HG03354 (cell line): ENCODE data around the gene TAC3.
"Not testable (repeated sequence)": the region's sequence is repeated elsewhere in the genome, so short reads cannot be mapped to it uniquely, and the experiment has no call there.

Source experiments
- ATAC-seq: cut with Tn5 transposase; IDR thresholded peaks from one replicate; pipeline ENCODE4 v1.9.1; 2021; ENCODE audit warnings: mild to moderate bottlenecking; ENCODE audit not compliant: unreplicated experiment, poor library complexity, severe bottlenecking

Gene TAC3

GRCh38 chr12:56989861-56990610, 26.3 kb downstream of the TAC3 start:
- ATAC-seq, result no peak

DNA sequence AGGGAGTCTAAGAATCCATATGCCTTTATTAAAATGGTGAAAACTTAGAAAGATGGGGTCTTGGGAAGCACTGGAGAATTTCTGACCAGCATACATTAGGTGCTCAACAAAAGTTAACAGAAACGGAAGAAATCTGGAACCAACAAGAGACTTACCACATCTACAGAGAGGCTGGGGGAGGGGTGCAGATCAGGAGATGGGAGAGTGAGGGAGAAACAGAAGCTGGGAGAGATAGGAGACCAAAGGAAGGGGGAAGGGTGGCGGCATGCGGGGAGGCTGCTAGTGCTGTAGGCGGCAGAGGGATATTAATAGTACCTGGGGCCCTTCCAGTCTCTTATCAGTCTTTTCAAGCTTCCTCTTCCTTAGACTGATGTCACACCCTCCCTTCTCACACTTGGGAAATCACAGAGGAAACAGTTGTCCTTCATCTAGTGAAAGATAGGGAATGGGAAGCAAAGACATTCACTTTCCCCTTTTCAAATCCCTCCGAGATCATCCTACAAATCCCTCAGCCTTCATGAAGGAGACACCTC, 28.1 kb downstream of the TAC3 start:
- ATAC-seq, result no peak

- ATAC-seq, result peak; percentile 68
These were observed 28.7 kb downstream of the TAC3 start for GRCh38 chr12:56987551-56988053.

DNA sequence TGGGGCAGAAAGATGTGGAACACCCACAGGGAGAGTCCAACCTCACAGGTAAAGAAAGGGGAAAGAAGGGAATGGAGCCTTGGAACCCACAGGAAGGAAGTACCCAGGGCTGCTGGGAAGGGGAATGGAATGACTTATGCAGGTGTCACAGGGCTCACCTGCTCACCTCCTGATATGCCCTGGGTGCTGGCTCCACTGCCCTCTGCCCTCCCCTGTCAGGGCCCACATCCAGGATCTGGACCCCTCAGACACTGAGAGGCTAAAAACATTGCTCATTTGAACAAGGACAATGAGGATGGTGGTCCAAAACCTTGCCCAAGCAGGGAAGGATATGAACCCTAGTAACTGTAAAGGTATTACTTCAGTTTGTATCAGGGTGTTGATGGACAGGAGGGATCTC, 29.3 kb downstream of the TAC3 start:
- ATAC-seq, result no peak

DNA sequence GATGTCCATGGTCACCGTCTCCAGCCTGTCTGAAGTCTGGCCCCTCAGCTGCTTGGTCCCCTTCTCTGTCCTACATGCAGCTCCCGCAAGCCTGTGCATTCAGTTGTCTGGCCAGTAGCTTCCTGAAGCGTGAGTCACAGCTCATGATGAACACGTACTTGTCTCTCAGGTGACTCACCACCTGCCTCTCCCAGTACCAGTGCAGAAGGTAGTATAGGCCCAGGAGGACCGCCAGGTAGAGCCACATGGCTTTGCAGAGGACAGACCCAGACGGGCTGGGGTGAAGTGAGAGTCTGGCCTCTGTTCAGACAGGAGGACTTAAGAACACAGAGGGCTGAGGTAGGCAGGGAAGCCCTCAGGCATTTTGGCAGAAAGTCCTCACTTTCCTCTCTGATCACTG, 30.6 kb downstream of the TAC3 start:
- ATAC-seq, result not testable (repeated sequence)

DNA sequence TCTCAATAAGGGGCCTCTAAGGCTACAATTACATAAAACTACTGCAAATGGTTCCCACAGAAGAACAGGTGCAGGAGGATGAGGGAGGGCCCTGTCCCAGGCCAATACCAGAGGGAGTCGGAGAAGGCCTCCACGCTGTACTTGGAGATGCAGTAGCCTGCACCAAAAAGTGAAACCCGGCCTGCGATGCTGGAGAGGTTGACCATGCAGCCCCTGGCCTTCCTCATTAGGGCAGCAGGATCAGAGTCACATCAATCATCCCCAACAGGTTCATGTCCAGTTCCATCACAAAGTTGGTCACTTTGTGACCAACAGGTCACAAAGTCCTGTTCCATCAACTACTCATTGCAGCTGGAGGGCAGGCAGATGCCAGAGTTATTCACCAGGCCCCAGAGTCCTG, 32.9 kb downstream of the TAC3 start:
- ATAC-seq, result no peak

DNA sequence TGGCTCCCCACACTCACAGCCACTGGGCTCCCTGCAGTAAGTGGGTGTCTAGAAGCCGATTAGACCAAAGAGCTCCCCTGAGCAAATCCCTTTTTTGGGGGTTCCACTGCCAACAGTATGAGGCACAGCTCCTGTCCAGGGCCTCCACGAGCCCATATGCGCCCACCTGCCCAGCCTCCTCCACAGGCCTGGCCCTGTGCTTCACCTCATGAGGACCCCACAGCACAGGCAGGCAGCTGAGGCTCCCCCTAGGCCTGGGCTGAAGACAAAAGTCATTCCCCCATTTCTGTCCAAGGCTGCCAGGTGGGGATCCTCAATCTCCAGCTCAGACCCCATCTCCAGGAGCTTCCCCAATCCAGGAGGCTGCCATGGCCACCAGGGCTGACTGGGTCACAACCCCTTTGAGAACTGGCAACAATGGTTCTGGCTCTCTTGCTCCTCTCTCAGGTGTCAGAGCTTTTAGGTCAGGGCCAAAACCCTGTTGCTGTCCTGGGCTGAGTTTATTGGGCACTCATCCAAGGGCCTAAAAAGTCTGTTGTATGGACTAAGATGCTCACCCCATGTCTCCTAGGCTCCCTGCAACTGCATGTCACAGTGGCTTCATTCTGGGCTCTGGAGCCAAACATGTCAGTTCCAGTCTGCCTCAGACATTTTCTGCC, 33.6 kb downstream of the TAC3 start:
- ATAC-seq, result not testable (repeated sequence)

DNA sequence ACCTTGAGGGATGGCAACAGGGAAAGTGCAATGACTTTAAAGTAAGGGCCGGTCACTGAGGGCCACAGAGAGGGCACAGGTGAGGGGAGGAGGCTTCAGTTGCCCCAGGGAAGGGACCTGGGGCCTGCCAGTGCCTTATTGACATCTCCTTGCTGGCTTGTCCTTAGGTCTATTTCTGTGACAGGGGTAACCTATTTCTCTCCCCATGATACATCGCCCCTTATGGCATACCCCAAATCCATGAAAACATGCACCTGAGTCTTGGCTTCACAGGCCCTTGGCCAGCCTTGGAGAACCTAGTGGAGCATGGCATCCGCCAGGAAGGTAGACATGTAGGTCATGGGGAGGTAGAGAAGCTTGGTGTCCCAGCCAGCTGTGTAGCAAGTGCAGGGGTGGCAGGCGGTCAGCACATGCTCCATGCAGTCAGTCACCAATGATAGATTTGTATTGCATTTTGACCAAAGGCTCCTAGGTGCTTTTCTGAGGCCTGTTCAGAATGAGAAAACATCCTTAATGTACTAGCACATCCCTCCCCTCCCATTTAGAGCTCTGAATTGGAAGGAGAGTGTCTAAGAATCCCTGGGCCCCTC, 35.3 kb downstream of the TAC3 start:
- ATAC-seq, result no peak

DNA sequence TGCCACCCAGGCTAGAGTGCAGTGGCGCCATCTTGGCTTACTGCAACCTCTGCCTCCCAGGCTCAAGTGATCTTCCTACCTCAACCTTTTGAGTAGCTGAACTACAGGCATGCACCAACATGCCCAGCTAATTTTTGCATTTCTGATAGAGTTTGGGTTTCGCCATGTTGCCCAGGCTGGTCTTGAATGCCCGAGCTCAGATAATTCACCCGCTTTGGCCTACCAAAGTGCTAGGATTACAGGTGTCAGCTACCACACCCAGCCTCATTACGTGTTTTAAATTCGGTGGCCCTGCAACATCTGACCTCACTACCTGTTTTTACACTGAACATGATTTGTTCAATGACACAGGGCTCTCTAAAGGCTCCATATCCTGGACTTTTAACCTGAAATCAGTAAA, 36.1 kb downstream of the TAC3 start:
- ATAC-seq, result no peak

DNA sequence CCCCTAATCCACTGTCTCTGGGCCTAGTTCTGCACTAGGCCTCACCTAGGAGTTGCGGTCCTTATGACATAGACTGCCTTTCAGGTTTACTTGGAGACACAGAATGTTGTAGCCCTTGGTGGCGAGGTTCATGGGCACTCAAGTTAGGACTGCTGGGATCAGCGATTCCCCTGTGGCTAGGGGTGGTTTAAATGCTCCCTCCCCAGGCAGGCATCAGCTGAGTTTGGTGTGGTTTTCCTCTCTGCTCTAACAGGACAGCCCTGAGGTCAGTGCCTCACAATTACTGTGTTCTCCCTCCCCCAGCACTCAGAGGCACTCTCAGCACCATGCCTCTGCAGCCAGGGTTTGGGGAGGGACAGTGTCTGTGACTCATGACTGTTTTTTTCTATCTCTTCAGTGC, 36.7 kb downstream of the TAC3 start:
- ATAC-seq, result no peak

DNA sequence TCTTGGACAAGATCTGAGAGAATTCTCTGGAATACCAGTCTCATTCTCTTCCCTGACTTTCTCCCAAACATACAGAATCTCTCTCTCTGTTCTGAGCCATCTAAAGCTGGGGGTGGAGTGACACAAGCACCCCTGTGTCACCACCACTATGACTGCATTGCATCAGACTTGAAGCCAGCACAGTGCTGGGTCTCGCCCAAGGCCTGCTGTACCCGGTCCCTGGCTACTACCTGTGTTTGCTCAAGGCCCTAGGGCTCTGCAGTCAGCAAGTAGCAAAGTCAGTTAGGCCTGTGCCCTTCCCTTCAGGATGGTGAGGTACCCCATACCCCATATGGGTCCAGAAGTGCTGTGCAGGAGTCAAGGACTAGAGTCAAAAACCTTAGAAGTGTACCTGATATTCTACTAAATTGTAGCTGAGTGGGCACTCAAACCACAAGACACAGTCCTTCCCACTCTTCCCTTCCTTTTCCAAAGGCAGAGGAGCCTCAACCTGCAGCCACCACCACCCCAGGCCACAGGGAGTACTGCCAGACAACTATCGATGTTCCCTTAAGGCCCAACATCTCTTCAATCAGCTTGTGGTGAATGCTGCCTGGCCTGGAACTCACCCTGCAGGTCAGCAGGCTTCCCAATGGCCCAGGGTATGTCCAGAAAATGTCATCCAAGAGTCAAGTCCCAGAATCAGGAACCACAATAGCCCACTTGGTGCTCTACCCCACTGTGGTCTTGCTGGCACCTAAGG, 37.8 kb downstream of the TAC3 start:
- ATAC-seq, result no peak

DNA sequence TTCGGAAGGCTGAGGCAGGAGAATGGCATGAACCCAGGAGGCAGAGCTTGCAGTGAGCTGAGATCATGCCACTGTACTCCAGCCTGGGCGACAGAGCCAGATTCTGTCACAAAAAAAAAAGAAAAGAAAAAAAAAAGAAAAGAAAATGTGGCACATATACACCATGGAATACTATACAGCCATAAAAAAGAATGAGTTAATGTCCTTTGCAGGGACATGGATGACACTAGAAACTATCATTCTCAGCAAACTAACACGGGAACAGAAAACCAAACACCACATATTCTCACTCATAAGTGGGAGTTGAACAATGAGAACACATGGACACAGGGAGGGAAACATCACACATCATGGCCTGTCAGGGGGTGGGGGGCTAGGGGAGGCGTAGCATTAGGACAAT, 39.0 kb downstream of the TAC3 start:
- ATAC-seq, result not testable (repeated sequence)

GRCh38 chr12:56974224-56974623, 42.1 kb downstream of the TAC3 start:
- not testable (repeated sequence) for ATAC-seq

GRCh38 chr12:56968910-56969309, 47.4 kb downstream of the TAC3 start:
- ATAC-seq, result not testable (repeated sequence)

GRCh38 chr12:56965997-56966642, 50.2 kb downstream of the TAC3 start:
- ATAC-seq, result not testable (repeated sequence)

DNA sequence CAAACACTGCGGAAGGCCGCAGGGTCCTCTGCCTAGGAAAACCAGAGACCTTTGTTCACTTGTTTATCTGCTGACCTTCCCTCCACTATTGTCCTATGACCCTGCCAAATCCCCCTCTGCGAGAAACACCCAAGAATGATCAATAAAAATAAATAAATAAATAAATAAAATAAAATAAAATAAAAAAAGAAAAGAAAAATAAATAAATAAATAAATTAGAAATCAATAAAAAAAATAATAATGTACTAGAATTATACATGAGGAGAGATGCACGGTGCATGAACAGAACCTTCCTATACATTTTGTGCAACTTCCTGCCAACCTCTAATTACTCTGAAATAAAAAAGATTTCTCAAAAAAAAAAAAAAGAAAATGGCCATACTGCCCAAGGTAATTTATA, 51.2 kb downstream of the TAC3 start:
- not testable (repeated sequence) for ATAC-seq

GRCh38 chr12:56963557-56963956, 52.8 kb downstream of the TAC3 start:
- not testable (repeated sequence) for ATAC-seq

GRCh38 chr12:56962247-56962646, 54.1 kb downstream of the TAC3 start:
- ATAC-seq, result not testable (repeated sequence)
